Type B pancreatic cell (in vitro differentiated cells): ENCODE data around the gene ZCCHC17. TPM values are rescaled to one million over a fixed set of nuclear protein-coding genes. Genes with fewer than 3 reads are reported as not detected.

Source experiments
- DNase-seq: peaks from one replicate; pipeline ENCODE4 v3.0.0; 2021; ENCODE audit warnings: mixed read lengths; ENCODE audit not compliant: unreplicated experiment; ENCODE audit errors: extremely low spot score
- H3K27ac Mint-ChIP-seq: 2 replicates; pipeline ENCODE4 v1.8.0; 2021; ENCODE audit warnings: mild to moderate bottlenecking, mixed read lengths
- H3K27me3 Mint-ChIP-seq: 2 replicates; pipeline ENCODE4 v1.8.0; 2021; ENCODE audit warnings: mixed read lengths
- H3K36me3 Mint-ChIP-seq: 2 replicates; pipeline ENCODE4 v1.8.0; 2021; ENCODE audit warnings: mixed read lengths
- H3K4me1 Mint-ChIP-seq: one replicate; pipeline ENCODE4 v1.8.0; 2021; ENCODE audit warnings: mixed read lengths; ENCODE audit not compliant: unreplicated experiment
- H3K4me3 Mint-ChIP-seq: 2 replicates; pipeline ENCODE4 v1.8.0; 2021; ENCODE audit warnings: mild to moderate bottlenecking, mixed read lengths
- H3K9me3 Mint-ChIP-seq: 2 replicates; pipeline ENCODE4 v1.8.0; 2021; ENCODE audit warnings: mixed read lengths
- total RNA-seq: library from RNA; stranded (reverse); gene quantifications from 2 replicates; pipeline ENCODE4 v1.2.1, GENCODE V29; 2021; ENCODE audit warnings: low replicate concordance
- TF ChIP-seq, protein P1 (sequence below): fragments of 200-600 bp; sonication (generic); conservative IDR thresholded peaks from 2 replicates; pipeline ENCODE4 v1.5.0; 2021; ENCODE audit warnings: antibody characterized with exemption, mild to moderate bottlenecking

ZCCHC17 gene
- total RNA-seq, 1 donor from 2014 or later = 35.0 TPM

DNA sequence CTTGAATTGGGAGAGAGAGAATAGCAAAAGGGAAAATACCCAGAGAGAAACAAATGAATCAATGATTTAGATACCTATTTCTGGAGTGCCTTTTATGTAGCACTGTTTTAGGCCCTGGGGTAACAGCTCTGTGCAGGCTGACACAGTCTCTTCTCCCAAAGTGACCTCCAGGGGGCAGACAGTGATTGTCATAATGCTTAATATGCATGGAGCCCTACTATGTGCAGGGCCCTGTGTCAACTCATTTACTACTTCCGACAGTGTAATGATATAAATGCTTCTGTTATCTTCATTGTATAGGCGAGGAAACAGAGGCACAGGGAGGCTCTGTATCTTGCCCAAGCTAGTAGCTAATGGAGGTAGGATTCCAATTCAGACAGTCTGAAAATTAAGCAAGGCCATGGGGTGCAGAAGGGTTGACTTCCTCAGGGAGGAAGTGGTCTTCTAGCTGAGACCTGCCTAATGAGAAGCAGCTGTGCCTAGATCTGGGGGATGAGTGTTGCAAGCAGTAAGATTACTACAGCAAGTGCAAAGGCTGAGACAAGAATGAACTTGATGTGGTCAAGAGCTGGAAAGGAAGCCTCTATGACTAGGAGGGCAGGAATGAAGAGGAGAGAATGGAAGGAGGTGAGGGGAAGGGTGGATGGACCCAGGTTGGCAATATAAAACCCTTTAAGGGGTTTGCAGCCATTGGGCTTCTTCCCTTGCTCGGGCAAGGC, 100.0 kb downstream of the ZCCHC17 start:
- H3K4me3 Mint-ChIP-seq = peak overlapping the region; percentile 7
- DNase-seq = no peak
- H3K4me1 Mint-ChIP-seq = peaks cover 19% of the 10 kb centered on the region
- H3K36me3 Mint-ChIP-seq = no peaks in the 10 kb centered on the region
- no peaks in the 10 kb centered on the region for H3K27me3 Mint-ChIP-seq
- no peak overlapping the region for H3K27ac Mint-ChIP-seq
- H3K9me3 Mint-ChIP-seq = no peaks in the 10 kb centered on the region
- TF ChIP-seq, protein P1, sequence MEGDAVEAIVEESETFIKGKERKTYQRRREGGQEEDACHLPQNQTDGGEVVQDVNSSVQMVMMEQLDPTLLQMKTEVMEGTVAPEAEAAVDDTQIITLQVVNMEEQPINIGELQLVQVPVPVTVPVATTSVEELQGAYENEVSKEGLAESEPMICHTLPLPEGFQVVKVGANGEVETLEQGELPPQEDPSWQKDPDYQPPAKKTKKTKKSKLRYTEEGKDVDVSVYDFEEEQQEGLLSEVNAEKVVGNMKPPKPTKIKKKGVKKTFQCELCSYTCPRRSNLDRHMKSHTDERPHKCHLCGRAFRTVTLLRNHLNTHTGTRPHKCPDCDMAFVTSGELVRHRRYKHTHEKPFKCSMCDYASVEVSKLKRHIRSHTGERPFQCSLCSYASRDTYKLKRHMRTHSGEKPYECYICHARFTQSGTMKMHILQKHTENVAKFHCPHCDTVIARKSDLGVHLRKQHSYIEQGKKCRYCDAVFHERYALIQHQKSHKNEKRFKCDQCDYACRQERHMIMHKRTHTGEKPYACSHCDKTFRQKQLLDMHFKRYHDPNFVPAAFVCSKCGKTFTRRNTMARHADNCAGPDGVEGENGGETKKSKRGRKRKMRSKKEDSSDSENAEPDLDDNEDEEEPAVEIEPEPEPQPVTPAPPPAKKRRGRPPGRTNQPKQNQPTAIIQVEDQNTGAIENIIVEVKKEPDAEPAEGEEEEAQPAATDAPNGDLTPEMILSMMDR = peak; percentile 57

DNA sequence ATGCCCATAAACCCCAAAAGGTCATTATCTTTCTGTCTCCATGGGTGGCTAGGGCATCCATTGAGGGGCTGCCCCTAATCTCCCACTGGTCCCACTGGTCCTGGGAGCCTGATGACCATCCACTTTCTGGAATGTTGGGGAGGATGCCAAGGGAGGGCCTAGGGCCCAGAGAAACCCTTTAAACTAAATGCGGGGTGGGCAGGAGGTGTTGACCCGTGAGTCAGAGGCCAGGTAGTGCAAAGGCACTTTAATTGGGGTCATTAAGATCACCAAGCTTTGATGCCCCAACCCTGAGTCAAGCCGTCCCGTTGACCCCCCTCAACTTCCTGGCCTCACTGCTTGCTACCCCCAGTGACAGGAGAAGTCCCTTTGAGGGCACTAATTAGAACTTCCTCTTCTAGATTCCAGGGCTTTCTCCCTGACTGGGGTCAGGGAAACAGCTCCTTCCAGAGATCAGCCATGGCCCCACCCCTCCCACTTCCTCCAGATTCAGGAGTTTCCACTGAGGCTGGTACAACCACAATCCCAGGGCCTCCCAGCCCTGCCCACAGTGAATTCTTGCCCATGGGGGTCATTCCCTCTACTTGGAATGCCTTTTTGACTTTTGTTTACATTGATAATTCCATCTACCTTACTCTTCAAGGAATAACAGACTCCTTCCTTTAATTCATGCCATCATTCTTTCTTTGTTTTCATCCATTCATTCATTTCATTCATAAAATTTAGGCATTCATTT, 100.7 kb downstream of the ZCCHC17 start:
- H3K36me3 Mint-ChIP-seq = no peaks in the 10 kb centered on the region
- TF ChIP-seq, protein P1 = no peak
- H3K4me1 Mint-ChIP-seq = peaks cover 19% of the 10 kb centered on the region
- H3K27ac Mint-ChIP-seq = no peak overlapping the region
- H3K27me3 Mint-ChIP-seq = no peaks in the 10 kb centered on the region
- no peaks in the 10 kb centered on the region for H3K9me3 Mint-ChIP-seq
- no peak for DNase-seq
- no peak overlapping the region for H3K4me3 Mint-ChIP-seq

DNA sequence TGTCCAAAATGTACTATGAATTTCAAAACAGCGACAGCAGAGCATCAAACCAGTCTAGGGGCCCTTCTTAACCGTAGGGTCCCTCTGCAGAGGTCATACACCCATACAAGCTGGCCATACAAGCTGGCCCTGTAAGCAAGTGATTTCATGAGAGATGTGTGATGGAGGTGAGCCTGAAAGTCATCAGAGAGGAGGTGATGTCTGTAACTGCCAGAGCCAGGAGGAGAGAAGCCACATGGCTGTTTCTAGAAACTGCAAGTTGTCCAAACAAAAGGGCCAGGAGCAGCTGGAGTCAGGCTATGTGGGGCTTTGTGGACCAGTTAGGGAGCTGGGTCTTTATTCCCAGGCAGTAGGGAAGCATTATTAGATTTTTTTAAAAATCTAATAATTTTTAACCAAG, 101.4 kb downstream of the ZCCHC17 start:
- no peaks in the 10 kb centered on the region for H3K36me3 Mint-ChIP-seq
- H3K27ac Mint-ChIP-seq = no peak overlapping the region
- DNase-seq = no peak
- TF ChIP-seq, protein P1 = no peak
- no peaks in the 10 kb centered on the region for H3K9me3 Mint-ChIP-seq
- H3K4me1 Mint-ChIP-seq = peaks cover 19% of the 10 kb centered on the region
- H3K27me3 Mint-ChIP-seq = no peaks in the 10 kb centered on the region
- H3K4me3 Mint-ChIP-seq = no peak overlapping the region

DNA sequence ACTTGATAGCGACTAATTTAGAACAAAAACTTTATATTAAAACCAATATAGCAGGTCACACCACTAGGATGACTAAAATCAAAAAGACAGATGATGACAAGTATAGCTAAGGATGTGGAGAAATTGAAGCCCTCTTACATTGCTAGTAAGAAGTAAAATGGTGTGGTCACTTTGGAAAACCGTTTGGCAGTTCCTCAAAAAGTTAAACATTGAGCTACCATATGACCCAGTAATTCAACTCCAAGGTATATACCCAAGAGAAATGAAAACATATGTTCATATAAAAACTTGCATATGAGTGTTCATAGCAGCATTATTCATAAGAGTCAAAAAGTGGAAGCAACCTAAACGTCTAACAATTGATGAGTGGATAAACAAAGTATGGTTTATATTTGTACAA, 103.1 kb downstream of the ZCCHC17 start:
- Mint-ChIP-seq H3K4me3 (no peak overlapping the region), H3K36me3 (no peaks in the 10 kb centered on the region), H3K27ac (no peak overlapping the region), H3K27me3 (no peaks in the 10 kb centered on the region), H3K9me3 (no peaks in the 10 kb centered on the region), H3K4me1 (peaks cover 13% of the 10 kb centered on the region)
- TF ChIP-seq, protein P1 = no peak
- no peak for DNase-seq

GRCh38 chr1:31400393-31400792, 103.6 kb downstream of the ZCCHC17 start:
- no peak for DNase-seq
- Mint-ChIP-seq H3K27me3 (no peaks in the 10 kb centered on the region), H3K36me3 (no peaks in the 10 kb centered on the region), H3K4me3 (no peak overlapping the region), H3K27ac (no peak overlapping the region), H3K4me1 (peaks cover 13% of the 10 kb centered on the region), H3K9me3 (no peaks in the 10 kb centered on the region)
- TF ChIP-seq, protein P1 = no peak
